H9 (cell line): ENCODE results near the gene POU2F2. TPM values are rescaled to one million over a fixed set of nuclear protein-coding genes. Genes with fewer than 3 reads are reported as not detected.

ENCODE experiments used
- DNase-seq: peaks from one replicate; pipeline ENCODE4 v3.0.0-alpha.2; 2017
- H2AFZ ChIP-seq: one replicate; pipeline ENCODE4 v1.6.1; 2013; ENCODE audit warnings: mild to moderate bottlenecking, low read length, control low read depth, moderate library complexity
- H2AK5ac ChIP-seq: 2 replicates; pipeline ENCODE4 v1.6.1; 2013; ENCODE audit warnings: low read length, control low read depth, mixed read lengths; ENCODE audit not compliant: insufficient read length
- H2BK120ac ChIP-seq: one replicate; pipeline ENCODE4 v1.6.1; 2013; ENCODE audit warnings: low read depth, mild to moderate bottlenecking, low read length, control low read depth, inconsistent platforms; ENCODE audit not compliant: poor library complexity, severe bottlenecking
- H2BK12ac ChIP-seq: 2 replicates; pipeline ENCODE4 v1.6.1; 2013; ENCODE audit warnings: low read length, control low read depth, mixed read lengths, low read depth; ENCODE audit not compliant: insufficient read length
- H2BK15ac ChIP-seq: 2 replicates; pipeline ENCODE4 v1.6.1; 2013; ENCODE audit warnings: low read depth, low read length, control low read depth
- H2BK20ac ChIP-seq: one replicate; pipeline ENCODE4 v1.6.1; 2013; ENCODE audit warnings: low read depth, mild to moderate bottlenecking, low read length, control low read depth, inconsistent platforms; ENCODE audit not compliant: poor library complexity, severe bottlenecking
- H2BK5ac ChIP-seq: 2 replicates; pipeline ENCODE4 v1.6.1; 2013; ENCODE audit warnings: low read length, control low read depth, mixed read lengths; ENCODE audit not compliant: insufficient read length
- H3K14ac ChIP-seq: 2 replicates; pipeline ENCODE4 v1.6.1; 2013; ENCODE audit warnings: low read length, control low read depth; ENCODE audit not compliant: insufficient read depth
- H3K18ac ChIP-seq: 2 replicates; pipeline ENCODE4 v1.6.1; 2013; ENCODE audit warnings: low read depth, mild to moderate bottlenecking, mixed read lengths, low read length, control low read depth; ENCODE audit not compliant: insufficient read length
- H3K23ac ChIP-seq: 2 replicates; pipeline ENCODE4 v1.6.1; 2013; ENCODE audit warnings: low read length, control low read depth, mixed read lengths, low read depth; ENCODE audit not compliant: insufficient read length
- H3K23me2 ChIP-seq: 2 replicates; pipeline ENCODE4 v1.6.1; 2013; ENCODE audit warnings: low read depth, mild to moderate bottlenecking, mixed read lengths, low read length, control low read depth; ENCODE audit not compliant: insufficient read length, poor library complexity, severe bottlenecking
- H3K27ac ChIP-seq: 2 replicates; pipeline ENCODE4 v1.5.1; 2013; ENCODE audit warnings: low read length, control low read depth, mixed read lengths, low read depth; ENCODE audit not compliant: insufficient read length
- H3K27me3 ChIP-seq: 2 replicates; pipeline ENCODE4 v1.6.1; 2013; ENCODE audit warnings: low read length, control low read depth, inconsistent platforms; ENCODE audit not compliant: insufficient read depth
- H3K4ac ChIP-seq: 2 replicates; pipeline ENCODE4 v1.6.1; 2013; ENCODE audit warnings: low read depth, mild to moderate bottlenecking, control low read depth, inconsistent platforms, low read length, moderate library complexity
- H3K4me1 ChIP-seq: 2 replicates; pipeline ENCODE4 v1.6.1; 2013; ENCODE audit warnings: low read length, control low read depth, inconsistent platforms; ENCODE audit not compliant: insufficient read depth
- H3K4me2 ChIP-seq: 2 replicates; pipeline ENCODE4 v1.6.1; 2013; ENCODE audit warnings: low read length, control low read depth, mixed read lengths; ENCODE audit not compliant: insufficient read length, insufficient read depth
- H3K56ac ChIP-seq: 2 replicates; pipeline ENCODE4 v1.6.1; 2013; ENCODE audit warnings: low read depth, mild to moderate bottlenecking, mixed read lengths, low read length, control low read depth; ENCODE audit not compliant: insufficient read length
- H3K79me1 ChIP-seq: 2 replicates; pipeline ENCODE4 v1.6.1; 2013; ENCODE audit warnings: low read depth, mild to moderate bottlenecking, moderate library complexity, low read length, control low read depth, inconsistent platforms; ENCODE audit not compliant: insufficient read depth, poor library complexity, severe bottlenecking
- H3K79me2 ChIP-seq: 2 replicates; pipeline ENCODE4 v1.6.1; 2013; ENCODE audit warnings: low read length, control low read depth, inconsistent platforms; ENCODE audit not compliant: insufficient read depth
- H3K9ac ChIP-seq: 2 replicates; pipeline ENCODE4 v1.6.1; 2013; ENCODE audit warnings: low read length, control low read depth, mixed read lengths; ENCODE audit not compliant: insufficient read length; ENCODE audit errors: extremely low read depth
- H3K9me3 ChIP-seq: one replicate; pipeline ENCODE4 v1.6.1; 2013; ENCODE audit warnings: low read depth, low read length, inconsistent platforms; ENCODE audit not compliant: control insufficient read depth
- H3T11ph ChIP-seq: one replicate; pipeline ENCODE4 v1.6.1; 2013; ENCODE audit warnings: mild to moderate bottlenecking, low read length, control low read depth, inconsistent platforms
- H4K20me1 ChIP-seq: one replicate; pipeline ENCODE4 v1.6.1; 2013; ENCODE audit not compliant: control insufficient read depth, insufficient read length, insufficient read depth
- H4K5ac ChIP-seq: 2 replicates; pipeline ENCODE4 v1.6.1; 2013; ENCODE audit warnings: low read depth, mild to moderate bottlenecking, mixed read lengths, low read length, control low read depth; ENCODE audit not compliant: insufficient read length
- H4K8ac ChIP-seq: replicated peaks from 2 replicates; pipeline ENCODE4 v1.6.1; 2013; ENCODE audit warnings: low read length, control low read depth, mixed read lengths, low read depth; ENCODE audit not compliant: insufficient read length
- H4K91ac ChIP-seq: 2 replicates; pipeline ENCODE4 v1.6.1; 2013; ENCODE audit warnings: low read depth, mild to moderate bottlenecking, moderate library complexity, mixed read lengths, low read length, control low read depth; ENCODE audit not compliant: insufficient read length
- H3K27ac Mint-ChIP-seq, 3 experiments: 2 replicates in 2 of 3; 3 replicates in 1 of 3; pipeline ENCODE4 v1.8.0; 2020 to 2021; ENCODE audit warnings: mixed read lengths in 3 of 3, mild to moderate bottlenecking in 1 of 3, moderate library complexity in 1 of 3
- H3K27me3 Mint-ChIP-seq: 2 replicates; pipeline ENCODE4 v1.8.0; 2021; ENCODE audit warnings: low read depth, mild to moderate bottlenecking, moderate library complexity, mixed read lengths
- H3K36me3 Mint-ChIP-seq, 3 experiments: 2 replicates in 2 of 3; 3 replicates in 1 of 3; pipeline ENCODE4 v1.8.0; 2020 to 2021; ENCODE audit warnings: low read depth in 3 of 3, mixed read lengths in 3 of 3; ENCODE audit not compliant: insufficient read depth in 1 of 3
- H3K4me1 Mint-ChIP-seq, 2 experiments: 2 replicates each; pipeline ENCODE4 v1.8.0; 2020; ENCODE audit warnings: mixed read lengths in 2 of 2
- H3K4me3 Mint-ChIP-seq, 2 experiments: 2 replicates in 1 of 2; 3 replicates in 1 of 2; pipeline ENCODE4 v1.8.0; 2020 to 2021; ENCODE audit warnings: mild to moderate bottlenecking in 2 of 2, mixed read lengths in 2 of 2, moderate library complexity in 1 of 2
- H3K9me3 Mint-ChIP-seq, 2 experiments: 2 replicates in 1 of 2; 3 replicates in 1 of 2; pipeline ENCODE4 v1.8.0; 2020; ENCODE audit warnings: mild to moderate bottlenecking in 2 of 2, mixed read lengths in 2 of 2, moderate library complexity in 1 of 2
- CTCF ChIP-seq: fragments of 200-600 bp; sonication (generic); conservative IDR thresholded peaks from 3 replicates; pipeline ENCODE4 v1.8.0; 2021; ENCODE audit warnings: antibody characterized with exemption, mild to moderate bottlenecking
- WGBS: extraction: QIAGEN DNeasy Blood & Tissue Kit; methylation state at CpG from one replicate; pipeline ENCODE4 v1.1.7; 2013; ENCODE audit warnings: missing lambda C conversion rate, low lambda C conversion rate, mixed read lengths; ENCODE audit not compliant: insufficient read length; ENCODE audit errors: extremely low coverage; 5-methylcytosine and 5-hydroxymethylcytosine counted together
- total RNA-seq: library from RNA; stranded (reverse); gene quantifications from 2 replicates; pipeline ENCODE4 v1.2.1, GENCODE V29; 2021

Gene POU2F2
- total RNA-seq, 1 experiment from 2014 or later = 2.9 TPM

GRCh38 chr19:42154471-42155323 lies 22.5 kb upstream of the POU2F2 start:
- H4K5ac ChIP-seq = no peak overlapping the region
- no peaks in the 10 kb centered on the region for H4K20me1 ChIP-seq
- no CpG with 5 or more reads among the region's 15 CpGs for WGBS
- no peaks in the 10 kb centered on the region; the same call in 1 of the 2 replicates for H3K27me3 ChIP-seq
- no peak overlapping the region for H3K4me3 Mint-ChIP-seq
- H3K14ac ChIP-seq = no peak overlapping the region
- H3K56ac ChIP-seq = no peak overlapping the region
- no peak for TF ChIP-seq CTCF
- H3K23ac ChIP-seq = no peak overlapping the region
- no peak overlapping the region for H3K9ac ChIP-seq
- no peak overlapping the region for H4K91ac ChIP-seq
- no peak overlapping the region for H2BK20ac ChIP-seq
- H2AK5ac ChIP-seq = no peak overlapping the region
- no peak overlapping the region for H4K8ac ChIP-seq
- no peak overlapping the region for H3T11ph ChIP-seq
- H2BK15ac ChIP-seq = no peak overlapping the region
- H3K9me3 Mint-ChIP-seq = no peaks in the 10 kb centered on the region
- H2BK5ac ChIP-seq = no peak overlapping the region
- no peak overlapping the region for H3K4ac ChIP-seq
- no peaks in the 10 kb centered on the region for H3K79me2 ChIP-seq
- no peak overlapping the region for H2AFZ ChIP-seq
- H3K27me3 Mint-ChIP-seq = peaks cover 63% of the 10 kb centered on the region
- H2BK120ac ChIP-seq = no peak overlapping the region
- no peaks in the 10 kb centered on the region for H3K23me2 ChIP-seq
- H3K4me1 Mint-ChIP-seq = peaks cover 31 to 60% of the 10 kb centered on the region in 2 experiments
- no peak overlapping the region for H3K27ac ChIP-seq
- no peaks in the 10 kb centered on the region for H3K9me3 ChIP-seq
- no peaks in the 10 kb centered on the region for H3K79me1 ChIP-seq
- DNase-seq = no peak
- no peak overlapping the region for H2BK12ac ChIP-seq
- H3K27ac Mint-ChIP-seq = no peak overlapping the region
- no peak overlapping the region for H3K18ac ChIP-seq
- H3K4me1 ChIP-seq = peaks cover 6% of the 10 kb centered on the region; the same call in 1 of the 2 replicates
- H3K4me2 ChIP-seq = no peak overlapping the region
- H3K36me3 Mint-ChIP-seq = no peaks in the 10 kb centered on the region
